Adrenal gland (tissue), 5 donors: Measurements from ENCODE around the gene SDHC.

ENCODE experiments used
- POLR2A ChIP-seq, 2 donors: fragments of 450-650 bp; IDR thresholded peaks; one replicate each; pipeline ENCODE4 v1.6.1; 2017; ENCODE audit warnings: antibody characterized with exemption in 2 of 2, mild to moderate bottlenecking in 2 of 2, moderate library complexity in 1 of 2
- TF ChIP-seq, protein P1 (sequence below), 6 experiments: fragments of 450-650 bp in 4 of 6; fragments of 200-600 bp in 2 of 6; sonication (generic) in 1 of 6; IDR thresholded peaks; 1 replicate in 5 of 6; 2 replicates in 1 of 6; pipeline versions ENCODE4 v1.5.1 to v1.8.0; 2016 to 2021; ENCODE audit warnings: antibody characterized with exemption in 6 of 6, mild to moderate bottlenecking in 2 of 6, moderate library complexity in 1 of 6
- donor health status: DM: no; HTN: no; CAD: no.

DNA sequence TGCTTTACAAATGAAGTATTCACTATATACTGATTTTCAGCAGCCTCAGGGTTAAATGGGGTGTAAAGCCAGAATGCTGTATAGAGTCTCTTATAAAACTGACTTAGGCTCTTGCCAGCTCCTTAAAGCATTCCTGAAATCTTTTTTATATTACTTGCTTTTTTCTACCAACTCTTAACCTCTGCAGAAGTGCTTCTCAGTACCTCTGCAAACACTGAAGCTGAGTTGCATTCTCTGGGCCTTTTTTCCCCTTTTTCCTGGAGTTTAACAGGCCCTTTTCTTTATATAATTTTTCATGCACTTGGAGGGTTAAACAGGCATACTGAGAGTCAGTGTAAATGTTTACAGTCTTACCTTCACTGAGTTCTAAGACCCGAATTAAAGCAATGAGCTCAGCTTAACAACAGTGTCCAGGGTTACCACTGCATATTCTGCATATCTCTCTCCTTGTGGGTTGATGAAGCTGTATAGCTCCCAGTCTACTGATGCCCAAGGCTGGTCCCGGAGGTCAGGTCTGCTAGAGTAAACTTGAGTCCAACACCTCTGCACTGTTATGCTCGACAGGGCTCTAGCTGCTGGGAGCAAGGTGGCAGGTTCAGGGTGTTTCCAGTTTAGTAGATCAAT is 94.4 kb downstream of the SDHC start:
- TF ChIP-seq, protein P1, sequence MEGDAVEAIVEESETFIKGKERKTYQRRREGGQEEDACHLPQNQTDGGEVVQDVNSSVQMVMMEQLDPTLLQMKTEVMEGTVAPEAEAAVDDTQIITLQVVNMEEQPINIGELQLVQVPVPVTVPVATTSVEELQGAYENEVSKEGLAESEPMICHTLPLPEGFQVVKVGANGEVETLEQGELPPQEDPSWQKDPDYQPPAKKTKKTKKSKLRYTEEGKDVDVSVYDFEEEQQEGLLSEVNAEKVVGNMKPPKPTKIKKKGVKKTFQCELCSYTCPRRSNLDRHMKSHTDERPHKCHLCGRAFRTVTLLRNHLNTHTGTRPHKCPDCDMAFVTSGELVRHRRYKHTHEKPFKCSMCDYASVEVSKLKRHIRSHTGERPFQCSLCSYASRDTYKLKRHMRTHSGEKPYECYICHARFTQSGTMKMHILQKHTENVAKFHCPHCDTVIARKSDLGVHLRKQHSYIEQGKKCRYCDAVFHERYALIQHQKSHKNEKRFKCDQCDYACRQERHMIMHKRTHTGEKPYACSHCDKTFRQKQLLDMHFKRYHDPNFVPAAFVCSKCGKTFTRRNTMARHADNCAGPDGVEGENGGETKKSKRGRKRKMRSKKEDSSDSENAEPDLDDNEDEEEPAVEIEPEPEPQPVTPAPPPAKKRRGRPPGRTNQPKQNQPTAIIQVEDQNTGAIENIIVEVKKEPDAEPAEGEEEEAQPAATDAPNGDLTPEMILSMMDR (IDR thresholded peaks at IDR 0.05), result no peak
- no peak for TF ChIP-seq POLR2A (IDR thresholded peaks at IDR 0.05)
